NOMO-1 treated with dmso at 0.1 percent for 144 hours (cell line): ENCODE results near the gene SGCD.

ENCODE experiments used
- DNase-seq: peaks from one replicate; lab custom pipeline; 2025; ENCODE audit not compliant: unreplicated experiment; lab: John Stamatoyannopoulos, UW

Gene SGCD

GRCh38 chr5:156755421-156756087 lies 428.6 kb downstream of the SGCD start:
- DNase-seq, result no peak

DNA sequence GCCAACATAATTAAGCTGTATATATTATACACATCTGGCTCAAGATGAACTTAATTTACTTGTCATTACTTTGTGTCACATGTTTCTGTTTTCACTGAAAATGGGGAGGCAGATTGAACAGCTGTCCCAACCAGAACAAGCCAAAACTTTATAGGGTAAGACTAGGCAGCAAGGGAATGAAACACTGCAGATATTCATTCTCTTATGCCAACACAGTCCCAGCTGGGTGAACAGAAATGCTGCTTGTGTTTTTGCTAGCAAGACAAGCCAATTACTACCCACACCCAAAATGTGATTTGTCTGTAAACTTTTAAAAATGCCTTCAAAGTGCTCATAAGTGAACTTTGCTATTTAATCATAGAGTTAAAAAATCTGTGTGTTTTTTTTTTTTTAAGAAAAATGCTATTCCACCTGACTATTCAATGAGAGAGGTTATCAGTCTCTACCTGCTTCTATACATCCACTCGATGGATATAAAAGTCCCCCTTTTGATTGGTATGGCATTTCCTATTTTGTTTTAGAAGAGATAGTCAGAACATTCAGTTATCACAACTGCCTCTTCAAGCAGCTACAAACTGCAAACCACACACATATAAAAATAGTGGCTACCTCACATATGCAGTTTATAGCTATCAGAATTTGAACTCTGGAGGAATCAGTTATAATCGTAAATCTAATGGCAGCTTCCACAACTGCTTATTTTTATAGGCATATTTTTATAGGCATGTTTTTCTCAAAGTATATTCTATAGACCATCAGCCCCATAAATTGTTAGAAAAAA lies 431.2 kb downstream of the SGCD start:
- DNase-seq, result no peak

- no peak for DNase-seq
Observed at GRCh38 chr5:156759156-156759555, 432.2 kb downstream of the SGCD start.

GRCh38 chr5:156762771-156763170 lies 435.8 kb downstream of the SGCD start:
- no peak for DNase-seq

DNA sequence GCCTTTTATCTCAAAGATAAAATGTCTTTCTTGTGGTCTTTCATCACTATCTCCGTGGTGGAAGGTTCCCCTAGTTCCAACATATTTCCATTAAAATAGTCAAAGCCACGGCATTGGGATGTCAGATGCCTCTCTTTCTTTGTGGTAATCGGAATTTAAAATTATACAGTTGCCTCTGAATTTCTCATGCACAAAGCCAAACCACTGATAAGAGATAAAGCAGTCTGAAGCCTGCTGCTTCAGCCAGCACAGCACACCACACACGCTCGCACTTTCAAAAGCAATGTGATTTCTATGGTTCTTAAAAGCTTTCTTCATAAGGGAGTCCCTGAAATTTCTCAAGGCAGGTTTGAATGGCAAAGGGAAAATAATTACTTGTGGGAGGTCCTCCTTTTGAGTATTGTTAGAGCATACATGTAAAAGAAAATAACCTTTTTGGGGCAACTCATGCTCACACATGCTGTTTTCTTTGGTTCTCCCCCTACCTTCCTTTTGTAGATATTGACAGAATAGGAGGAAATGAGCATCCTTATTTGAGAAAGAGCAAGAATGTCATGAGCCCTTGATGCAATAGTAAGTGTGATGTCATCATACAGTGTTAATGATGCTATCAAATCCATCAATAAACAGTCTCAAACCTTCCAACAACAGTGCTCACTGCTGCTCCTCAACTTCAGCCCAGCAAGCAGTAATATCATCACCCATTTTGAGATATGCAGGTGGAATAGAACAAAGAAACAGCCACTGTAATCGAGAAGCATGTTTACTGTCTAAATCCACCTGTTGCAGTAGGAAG lies 437.4 kb downstream of the SGCD start:
- no peak for DNase-seq

DNA sequence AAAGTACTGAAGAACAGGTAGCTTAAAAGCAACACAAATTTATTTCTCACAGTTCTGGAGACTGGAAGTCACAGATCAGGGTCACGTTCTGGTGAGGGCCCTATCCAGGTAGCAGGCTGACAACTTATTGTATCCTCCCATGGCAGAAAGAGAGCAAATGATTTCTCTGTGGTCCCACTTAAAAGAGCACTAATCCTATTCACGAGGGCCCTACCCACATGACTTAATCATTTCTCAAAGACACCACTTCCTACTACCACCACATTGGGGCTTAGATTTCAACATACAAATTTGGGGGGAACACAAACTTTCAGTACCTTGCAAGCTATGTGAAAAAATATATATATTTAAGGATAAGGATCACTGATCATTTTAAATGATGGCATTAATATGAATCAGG lies 447.3 kb downstream of the SGCD start:
- no peak for DNase-seq

DNA sequence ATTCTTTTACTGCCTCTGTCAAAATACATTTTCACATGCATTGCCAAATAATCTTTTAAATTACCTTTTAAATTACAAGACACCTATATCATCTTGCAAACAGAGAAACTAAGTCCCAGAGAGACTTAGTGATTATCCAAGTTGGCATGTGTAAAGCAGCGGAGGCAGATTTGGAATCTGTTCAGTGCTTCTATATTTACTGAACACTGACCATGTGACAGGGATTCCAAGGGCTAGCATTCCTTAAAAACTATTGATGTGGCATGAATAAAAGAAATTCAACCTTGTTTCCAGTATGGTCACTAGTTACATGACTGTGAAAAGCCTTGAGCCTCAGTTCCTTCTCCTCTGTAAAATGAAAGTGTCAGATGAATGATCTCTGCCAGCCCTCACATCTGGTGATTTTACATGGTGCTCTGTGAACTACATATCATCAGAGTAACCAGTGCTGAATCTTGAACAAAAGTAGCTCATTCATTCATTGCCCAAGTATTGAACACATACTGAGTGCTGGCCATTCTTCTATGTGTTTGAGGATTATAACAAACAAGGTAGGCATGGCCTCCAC lies 451.3 kb downstream of the SGCD start:
- DNase-seq, result no peak

DNA sequence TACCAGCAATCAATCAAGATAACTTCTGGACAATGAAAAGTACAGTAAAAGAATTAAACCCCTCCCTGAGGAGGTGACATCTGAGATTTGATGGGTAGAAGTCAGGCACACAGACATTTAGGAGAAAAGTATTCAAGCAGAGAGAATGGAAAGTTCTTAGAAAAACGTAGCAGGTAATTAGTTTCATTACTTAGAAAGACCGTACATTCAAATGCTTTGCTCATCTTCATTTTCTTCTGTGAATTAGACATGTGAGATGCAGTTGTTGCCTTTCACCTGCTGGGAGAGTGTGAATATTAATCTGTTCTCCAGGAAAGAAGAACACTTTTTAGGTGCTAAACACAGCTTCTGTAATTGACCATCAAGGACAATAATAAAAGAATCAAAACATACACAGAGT lies 451.8 kb downstream of the SGCD start:
- DNase-seq, result no peak

DNA sequence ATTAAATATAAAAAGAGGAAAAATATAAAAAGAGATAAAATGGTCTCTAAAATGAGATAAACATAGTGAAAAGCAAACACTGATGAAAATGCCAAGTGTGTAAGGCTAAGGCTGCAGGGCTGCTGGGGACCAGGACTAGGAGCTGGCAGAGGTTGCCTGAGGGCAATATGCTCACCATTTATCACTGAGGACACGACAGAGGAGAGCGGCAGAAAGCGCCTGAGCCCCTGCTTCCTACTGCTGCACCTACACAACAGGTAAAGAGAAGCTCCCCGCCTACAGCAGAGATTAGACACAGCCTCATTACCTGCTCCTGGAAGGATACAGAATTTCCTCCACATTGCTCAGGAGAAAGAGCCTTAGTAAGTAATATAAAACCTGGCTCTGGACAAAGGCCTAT lies 452.5 kb downstream of the SGCD start:
- no peak for DNase-seq

DNA sequence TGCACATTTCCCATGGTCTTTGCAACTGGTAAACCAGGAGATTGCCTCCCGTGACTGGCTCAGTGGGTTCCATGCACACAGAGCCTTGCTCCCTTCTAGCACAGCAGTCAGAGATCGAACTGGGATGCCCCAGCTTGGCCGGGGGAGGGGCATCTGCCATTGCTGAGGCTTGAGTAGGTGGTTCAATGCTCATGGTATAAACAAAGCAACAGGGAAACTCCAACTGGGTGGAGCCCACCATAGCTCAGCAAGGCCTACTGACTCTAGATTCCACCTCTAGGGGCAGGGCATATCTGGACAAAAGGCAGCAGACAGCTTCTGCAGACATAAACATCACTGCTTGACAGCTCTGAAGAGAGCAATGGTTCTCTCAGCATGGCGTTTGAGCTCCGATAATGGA lies 456.1 kb downstream of the SGCD start:
- DNase-seq, result no peak

DNA sequence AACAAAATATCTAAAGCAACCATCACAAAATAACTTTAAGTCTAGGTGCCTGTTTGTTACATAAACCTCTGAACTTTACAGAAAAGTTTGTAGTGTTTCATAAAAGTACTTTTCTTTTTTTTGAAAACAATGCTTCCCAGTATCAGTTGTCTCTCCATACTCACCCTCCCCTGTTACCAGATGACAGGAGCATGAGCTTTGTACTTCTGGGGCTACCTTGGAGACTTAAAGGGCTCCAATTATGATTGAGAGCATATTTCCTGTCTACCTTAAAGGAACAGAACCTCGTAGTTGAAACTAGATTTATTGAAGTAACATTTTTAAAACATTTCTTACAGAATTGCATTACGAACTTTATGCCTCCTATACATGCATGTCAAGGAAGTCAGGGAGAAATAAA lies 467.7 kb downstream of the SGCD start:
- no peak for DNase-seq

- no peak for DNase-seq
Observed at GRCh38 chr5:156798201-156798600, 471.2 kb downstream of the SGCD start.

DNA sequence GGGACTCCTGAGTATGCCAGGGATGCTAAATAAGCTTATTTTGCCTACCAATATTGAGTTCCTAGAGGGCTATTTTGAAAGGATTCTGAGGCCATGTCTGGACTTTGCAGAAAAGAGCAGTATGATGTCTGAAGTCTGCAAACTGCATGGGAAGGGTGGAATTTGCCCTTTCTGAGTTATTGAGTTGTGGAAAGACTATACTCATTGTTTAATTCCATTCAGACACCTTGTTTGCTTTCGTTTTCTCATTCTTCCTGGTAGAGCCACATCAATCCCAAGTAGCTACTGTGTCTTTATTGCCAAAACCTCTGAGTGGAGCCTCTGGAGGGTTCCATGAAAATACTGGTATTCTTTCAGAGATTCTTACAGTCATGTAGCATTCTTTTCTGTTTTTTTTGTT lies 472.2 kb downstream of the SGCD start:
- no peak for DNase-seq

DNA sequence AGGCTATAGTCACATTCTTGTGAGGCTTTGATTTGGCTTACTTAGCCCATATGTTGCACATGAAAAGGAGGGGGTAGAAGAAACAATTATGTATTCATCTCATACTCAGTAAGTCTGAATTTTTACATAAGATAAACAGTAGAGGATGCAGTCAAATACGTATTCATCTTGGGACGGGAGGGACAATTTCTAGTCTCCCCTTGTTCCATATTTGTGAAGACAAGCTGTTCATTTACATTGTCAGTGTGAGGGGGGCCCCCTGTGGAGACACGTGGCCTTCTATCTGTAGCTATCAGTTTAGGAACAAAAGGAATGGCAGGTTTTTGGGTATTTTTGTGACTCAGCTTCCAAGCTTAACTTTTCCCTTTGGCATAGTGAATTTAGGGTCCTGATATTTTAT lies 474.0 kb downstream of the SGCD start:
- DNase-seq, result no peak

DNA sequence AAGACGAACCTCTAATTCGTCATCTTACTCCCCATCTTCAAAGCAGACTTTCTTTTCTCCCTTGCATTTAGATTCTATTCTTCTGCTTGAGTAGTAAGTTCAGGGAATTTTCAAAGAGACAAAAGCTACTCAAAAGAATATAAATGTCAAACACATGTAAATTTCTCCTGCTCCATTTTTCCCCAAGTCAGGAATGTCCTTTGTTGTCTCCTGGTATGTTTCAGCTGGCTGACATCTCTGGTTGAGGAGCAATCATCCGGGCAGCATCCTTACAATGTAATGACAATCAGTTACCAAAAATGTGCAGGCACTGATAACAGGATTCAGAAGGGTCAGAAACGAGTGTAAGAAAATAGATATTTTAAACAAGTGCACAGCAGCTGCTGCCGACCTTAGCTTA lies 475.5 kb downstream of the SGCD start:
- no peak for DNase-seq

GRCh38 chr5:156803404-156803803 lies 476.4 kb downstream of the SGCD start:
- no peak for DNase-seq

DNA sequence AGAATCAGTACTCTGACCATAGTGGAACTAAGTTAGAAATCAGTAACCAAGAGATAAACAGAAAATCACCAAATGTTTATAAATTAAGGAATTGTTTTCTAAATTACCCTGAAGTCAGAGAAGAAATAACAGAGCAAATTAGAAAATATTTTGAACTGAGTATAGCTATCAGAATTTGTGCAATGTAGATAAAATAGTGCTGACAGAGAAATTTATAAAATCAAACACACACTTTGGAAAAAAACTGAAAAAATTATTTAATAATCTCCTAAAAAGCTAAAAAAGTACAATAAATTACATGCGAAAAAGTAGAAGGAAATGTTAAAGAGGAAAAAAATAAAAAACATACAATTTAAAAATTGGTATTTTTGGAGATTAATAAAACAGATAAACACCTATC lies 486.0 kb downstream of the SGCD start:
- DNase-seq, result no peak

DNA sequence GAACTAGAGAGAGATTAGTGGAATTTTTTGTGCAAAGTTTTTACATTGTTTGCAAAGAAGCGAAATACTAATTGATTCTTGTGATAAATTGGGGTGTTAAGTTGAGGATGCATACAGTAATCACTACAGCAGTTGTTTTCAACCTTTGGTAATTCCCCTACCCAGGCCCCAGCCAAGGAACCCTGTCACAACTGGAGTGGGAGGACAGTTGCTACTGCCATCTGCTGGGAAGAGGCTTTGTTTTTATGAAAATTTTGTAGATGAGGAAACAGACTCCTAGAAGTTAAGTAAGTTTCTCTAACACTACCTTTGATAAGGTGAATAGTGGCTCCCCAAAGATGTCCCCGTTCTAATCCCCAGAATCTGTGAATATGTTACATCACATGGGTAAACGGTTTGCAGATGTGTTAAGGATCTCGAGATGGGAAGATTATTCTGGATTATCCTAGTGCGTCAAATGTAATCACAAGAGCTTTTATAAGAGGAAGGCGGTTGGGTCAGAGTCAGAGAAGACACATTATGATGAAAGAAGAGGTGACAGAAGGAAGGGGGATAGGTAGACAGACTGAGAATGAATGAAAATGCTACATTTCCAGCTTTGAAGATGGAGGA lies 489.1 kb downstream of the SGCD start:
- no peak for DNase-seq
